ENCODE data around the gene SHH. TPM values are rescaled to one million over a fixed set of nuclear protein-coding genes. Genes with fewer than 3 reads are reported as not detected.

The SHH gene
- total RNA-seq, 6 experiments from 2014 or later = 6.8 to 18.6 (median 12.4) TPM

GRCh38 chr7:155761162-155761561 lies 51.1 kb downstream of the SHH start:
- WGBS (ENCODE audit: insufficient coverage, low coverage, low lambda C conversion rate, missing lambda C conversion rate) = 70% methylated on average over 5 of the region's 5 CpGs
- Histone ChIP-seq H3K27me3 (no peaks in the 10 kb centered on the region), H3K27ac (no peak overlapping the region)

GRCh38 chr7:155759740-155760430 lies 52.4 kb downstream of the SHH start:
- ATAC-seq = peak; percentile 22 to 56 (median 54)
- TF ChIP-seq POLR2A (IDR thresholded peaks at IDR 0.05) = no peak
- no peak for TF ChIP-seq CTCF (IDR thresholded peaks at IDR 0.05)
- H3K36me3 ChIP-seq = peaks cover 2 to 15% (median 9%) of the 10 kb centered on the region in 4 donors
- H3K27ac ChIP-seq = no peak overlapping the region
- no peaks in the 10 kb centered on the region for H3K4me1 ChIP-seq
- no peaks in the 10 kb centered on the region for H3K27me3 ChIP-seq
- no peak overlapping the region for H3K4me3 ChIP-seq
- WGBS (ENCODE audit: insufficient coverage, low coverage, low lambda C conversion rate, missing lambda C conversion rate) = 58% methylated on average over 6 of the region's 9 CpGs
- DNase-seq = no peak
- no peaks in the 10 kb centered on the region for H3K9me3 ChIP-seq
- intact Hi-C loops (cut with DNase I) = no loop called here

More at GRCh38 chr7:155761162-155761561, 51.1 kb downstream of the SHH start:
- ATAC-seq (no peak), DNase-seq (no peak)
- Histone ChIP-seq H3K4me3 (no peak overlapping the region), H3K4me1 (no peaks in the 10 kb centered on the region), H3K9me3 (no peaks in the 10 kb centered on the region), H3K36me3 (peaks cover 3 to 28% (median 16%) of the 10 kb centered on the region in 4 donors)
- TF ChIP-seq POLR2A (IDR thresholded peaks at IDR 0.05) (no peak), CTCF (IDR thresholded peaks at IDR 0.05) (no peak)
- intact Hi-C loops (cut with DNase I) = no loop called here

- H3K9me3 ChIP-seq = no peaks in the 10 kb centered on the region
- WGBS (ENCODE audit: insufficient coverage, low coverage, low lambda C conversion rate, missing lambda C conversion rate) = no CpG with 5 or more reads among the region's 10 CpGs
- no peak for TF ChIP-seq CTCF (IDR thresholded peaks at IDR 0.05)
- no peak for TF ChIP-seq POLR2A (IDR thresholded peaks at IDR 0.05)
- H3K27me3 ChIP-seq = no peaks in the 10 kb centered on the region
- H3K4me1 ChIP-seq = peaks cover 0 to 4% (median 2%) of the 10 kb centered on the region in 4 donors
- H3K4me3 ChIP-seq = no peak overlapping the region
- peak in 1 of 4 donors; percentile 7 for ATAC-seq
- no peak overlapping the region for H3K27ac ChIP-seq
- H3K36me3 ChIP-seq = peaks cover 0 to 2% (median 0%) of the 10 kb centered on the region in 4 donors
- DNase-seq = no peak
- intact Hi-C loops (cut with DNase I) = no loop called here
Measured at GRCh38 chr7:155758348-155758747, 53.9 kb downstream of the SHH start.

GRCh38 chr7:155756322-155756721 lies 55.9 kb downstream of the SHH start:
- DNase-seq = no peak
- TF ChIP-seq POLR2A (IDR thresholded peaks at IDR 0.05) (no peak), CTCF (IDR thresholded peaks at IDR 0.05) (no peak)
- Histone ChIP-seq H3K27me3 (no peaks in the 10 kb centered on the region), H3K4me3 (no peak overlapping the region), H3K36me3 (peaks cover 0 to 2% (median 0%) of the 10 kb centered on the region in 4 donors), H3K9me3 (no peaks in the 10 kb centered on the region), H3K27ac (no peak overlapping the region), H3K4me1 (peaks cover 0 to 9% (median 2%) of the 10 kb centered on the region in 4 donors)
- 82% methylated on average over 9 of the region's 9 CpGs for WGBS (ENCODE audit: insufficient coverage, low coverage, low lambda C conversion rate, missing lambda C conversion rate)
- intact Hi-C loops (cut with DNase I) = no loop called here
- peak in 1 of 4 donors; percentile 25 for ATAC-seq
